ENCODE data around the gene CGNL1. TPM values are rescaled to one million over a fixed set of nuclear protein-coding genes. Genes with fewer than 3 reads are reported as not detected.

CGNL1 gene
- total and polyA plus RNA-seq, 5 donors from 2014 or later: not detected

DNA sequence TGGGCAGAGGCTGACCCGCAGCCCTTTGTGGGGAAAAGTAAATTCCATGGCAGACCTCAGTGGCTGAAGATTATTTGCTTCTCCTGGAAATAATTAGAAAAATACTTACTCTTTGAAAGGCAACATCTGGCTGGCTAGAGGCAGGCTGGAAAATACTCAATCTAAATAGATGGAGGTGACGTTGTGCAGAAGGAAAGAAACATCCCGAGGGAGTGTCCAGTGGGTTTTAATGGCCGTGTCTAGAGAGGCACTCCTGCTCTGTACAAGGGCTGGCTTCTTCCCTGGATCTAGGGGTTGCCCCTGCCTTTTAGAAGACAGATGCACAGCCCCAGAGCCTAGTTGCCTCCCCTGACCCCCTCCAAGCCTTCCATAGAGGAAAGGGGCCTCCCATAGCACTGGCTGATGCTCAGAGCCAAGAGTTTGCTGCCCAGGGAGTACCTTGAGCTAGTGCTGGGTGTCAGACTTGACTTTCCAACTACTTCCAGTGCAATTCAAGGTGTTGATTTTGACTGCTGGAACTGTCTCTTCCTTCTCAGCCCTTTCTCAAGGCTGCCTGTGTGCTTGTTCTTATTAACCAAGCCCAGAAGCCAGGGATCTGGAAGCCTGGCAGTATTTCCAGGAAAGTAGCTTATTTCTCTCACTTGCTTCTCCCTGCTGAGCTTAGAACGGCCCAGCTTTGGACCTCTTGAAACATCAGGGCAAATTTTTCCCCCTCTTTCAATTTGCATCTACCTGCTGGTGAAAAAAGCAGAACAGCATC lies 27.4 kb downstream of the CGNL1 start:
- H3K27ac Mint-ChIP-seq: no peak overlapping the region
- no peaks in the 10 kb centered on the region for H3K36me3 Mint-ChIP-seq
- H3K4me3 Mint-ChIP-seq: no peak overlapping the region
- peaks cover 5% of the 10 kb centered on the region for H3K27me3 ChIP-seq (ENCODE audit: control insufficient read depth, insufficient read depth, low read length)
- no peak overlapping the region for H3K27ac ChIP-seq (ENCODE audit: insufficient read depth, low read length, poor library complexity, severe bottlenecking)
- ATAC-seq (ENCODE audit: low read depth in 2 of 2): no peak
- no peaks in the 10 kb centered on the region for H3K4me1 Mint-ChIP-seq
- H3K9me3 Mint-ChIP-seq: peaks cover 0 to 3% (median 0%) of the 10 kb centered on the region in 7 donors
- no peaks in the 10 kb centered on the region for H3K4me1 ChIP-seq (ENCODE audit: control insufficient read depth, insufficient read depth, low read length, poor library complexity, severe bottlenecking)
- no peaks in the 10 kb centered on the region for H3K9me3 ChIP-seq (ENCODE audit: control insufficient read depth in 2 of 2, low read length in 2 of 2)
- DNase-seq: no peak
- H3K27me3 Mint-ChIP-seq: peaks cover 31% of the 10 kb centered on the region
- no peak overlapping the region for H3K4me3 ChIP-seq (ENCODE audit: low read depth, low read length)
- H3K36me3 ChIP-seq (ENCODE audit: control insufficient read depth, insufficient read depth, low read length): no peaks in the 10 kb centered on the region

DNA sequence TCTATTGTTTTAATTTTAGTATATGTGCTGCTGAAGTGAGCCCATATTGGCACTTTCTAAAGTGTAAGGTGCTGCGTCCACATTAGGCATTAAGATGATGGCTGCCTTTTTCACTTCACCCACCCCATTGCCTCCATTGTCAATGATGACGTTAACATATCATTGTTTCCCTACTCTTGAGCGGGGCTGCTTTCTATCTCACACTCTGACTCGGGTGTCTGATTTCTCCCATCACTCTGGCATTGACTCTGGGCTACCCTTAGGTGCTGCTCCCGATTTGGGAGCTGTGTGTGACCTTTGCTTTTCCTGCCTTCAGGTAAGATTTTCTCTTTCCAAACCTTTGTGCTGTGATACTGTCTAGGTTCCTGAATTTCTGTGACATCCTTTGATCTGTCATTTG lies 28.8 kb downstream of the CGNL1 start:
- DNase-seq: no peak
- peaks cover 23% of the 10 kb centered on the region for H3K27me3 Mint-ChIP-seq
- Histone ChIP-seq H3K4me3 (ENCODE audit: low read depth, low read length) (no peak overlapping the region), H3K9me3 (ENCODE audit: control insufficient read depth in 2 of 2, low read length in 2 of 2) (no peaks in the 10 kb centered on the region), H3K36me3 (ENCODE audit: control insufficient read depth, insufficient read depth, low read length) (no peaks in the 10 kb centered on the region), H3K27me3 (ENCODE audit: control insufficient read depth, insufficient read depth, low read length) (peaks cover 5% of the 10 kb centered on the region), H3K4me1 (ENCODE audit: control insufficient read depth, insufficient read depth, low read length, poor library complexity, severe bottlenecking) (no peaks in the 10 kb centered on the region), H3K27ac (ENCODE audit: insufficient read depth, low read length, poor library complexity, severe bottlenecking) (no peak overlapping the region)
- H3K36me3 Mint-ChIP-seq: no peaks in the 10 kb centered on the region
- no peaks in the 10 kb centered on the region for H3K4me1 Mint-ChIP-seq
- no peak overlapping the region for H3K4me3 Mint-ChIP-seq
- no peak for ATAC-seq (ENCODE audit: low read depth in 2 of 2)
- H3K27ac Mint-ChIP-seq: no peak overlapping the region
- H3K9me3 Mint-ChIP-seq: peaks cover 0 to 3% (median 0%) of the 10 kb centered on the region in 7 donors

DNA sequence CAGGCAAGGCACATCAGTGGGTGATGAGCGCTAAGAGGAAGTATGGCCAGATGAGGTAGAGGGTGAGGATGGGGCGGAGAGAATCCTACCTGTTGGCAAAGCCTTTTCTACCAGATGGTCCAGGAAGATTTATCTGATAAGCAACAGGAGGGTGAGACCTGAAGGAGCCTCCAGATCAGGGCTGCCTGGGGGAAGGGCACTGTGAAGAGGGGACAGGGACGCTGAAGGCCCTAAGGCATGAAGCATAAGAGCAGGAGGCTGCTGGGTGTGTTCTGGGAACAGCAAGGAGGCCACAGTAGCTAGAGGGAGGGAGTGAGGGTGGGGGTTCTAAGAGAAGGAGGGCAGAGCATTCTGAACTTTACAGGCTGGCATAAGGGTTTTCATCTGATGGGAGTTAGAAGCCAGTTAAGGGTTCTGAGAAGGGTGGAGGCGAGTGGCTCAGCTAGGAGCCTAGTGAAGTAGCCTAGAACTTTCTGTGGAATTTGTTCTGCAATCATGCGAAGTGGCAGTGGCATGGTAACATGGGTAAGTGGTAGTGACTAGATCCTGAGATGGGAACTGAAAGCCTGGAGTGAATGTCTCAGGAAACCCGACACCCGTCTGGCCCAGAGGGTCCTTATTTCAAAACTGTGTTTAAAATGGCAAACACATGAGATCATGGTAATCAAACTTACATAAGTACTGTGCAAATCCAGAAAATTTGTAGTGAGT lies 29.9 kb downstream of the CGNL1 start:
- Histone ChIP-seq H3K36me3 (ENCODE audit: control insufficient read depth, insufficient read depth, low read length) (no peaks in the 10 kb centered on the region), H3K27ac (ENCODE audit: insufficient read depth, low read length, poor library complexity, severe bottlenecking) (no peak overlapping the region), H3K9me3 (ENCODE audit: control insufficient read depth in 2 of 2, low read length in 2 of 2) (no peaks in the 10 kb centered on the region), H3K4me3 (ENCODE audit: low read depth, low read length) (no peak overlapping the region), H3K27me3 (ENCODE audit: control insufficient read depth, insufficient read depth, low read length) (peaks cover 5% of the 10 kb centered on the region), H3K4me1 (ENCODE audit: control insufficient read depth, insufficient read depth, low read length, poor library complexity, severe bottlenecking) (no peaks in the 10 kb centered on the region)
- ATAC-seq (ENCODE audit: low read depth in 2 of 2) (no peak), DNase-seq (no peak)
- H3K9me3 Mint-ChIP-seq: peaks cover 0 to 3% (median 0%) of the 10 kb centered on the region in 7 donors
- peak overlapping the region in 1 of 3 donors; percentile 52 for H3K27ac Mint-ChIP-seq
- no peaks in the 10 kb centered on the region for H3K36me3 Mint-ChIP-seq
- H3K27me3 Mint-ChIP-seq: peaks cover 25% of the 10 kb centered on the region
- H3K4me3 Mint-ChIP-seq: no peak overlapping the region
- no peaks in the 10 kb centered on the region for H3K4me1 Mint-ChIP-seq

DNA sequence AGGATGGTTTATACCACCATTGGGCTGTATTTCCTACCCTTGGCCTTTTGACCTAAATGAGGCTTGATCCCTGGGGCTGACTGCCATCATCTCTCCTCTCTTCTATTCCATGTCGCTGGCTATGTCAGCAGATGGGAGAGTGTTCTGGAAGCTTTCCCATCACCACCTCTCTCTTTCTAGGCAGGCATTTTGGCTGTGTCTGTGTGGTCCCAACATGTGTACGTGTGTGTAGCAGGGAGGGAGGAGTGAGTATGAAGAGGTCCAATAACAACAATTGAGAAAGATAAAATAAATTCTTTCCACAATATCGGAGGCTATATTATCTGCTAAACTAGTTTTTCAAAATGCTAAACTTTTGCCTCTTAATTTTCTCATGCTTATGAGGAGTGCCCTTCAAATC lies 34.1 kb downstream of the CGNL1 start:
- Histone ChIP-seq H3K9me3 (ENCODE audit: control insufficient read depth in 2 of 2, low read length in 2 of 2) (no peaks in the 10 kb centered on the region), H3K36me3 (ENCODE audit: control insufficient read depth, insufficient read depth, low read length) (no peaks in the 10 kb centered on the region), H3K27ac (ENCODE audit: insufficient read depth, low read length, poor library complexity, severe bottlenecking) (no peak overlapping the region), H3K27me3 (ENCODE audit: control insufficient read depth, insufficient read depth, low read length) (peaks cover 3% of the 10 kb centered on the region), H3K4me3 (ENCODE audit: low read depth, low read length) (no peak overlapping the region), H3K4me1 (ENCODE audit: control insufficient read depth, insufficient read depth, low read length, poor library complexity, severe bottlenecking) (no peaks in the 10 kb centered on the region)
- DNase-seq: no peak
- Mint-ChIP-seq H3K9me3 (peaks cover 0 to 1% (median 0%) of the 10 kb centered on the region in 7 donors), H3K4me3 (no peak overlapping the region), H3K4me1 (no peaks in the 10 kb centered on the region), H3K36me3 (no peaks in the 10 kb centered on the region), H3K27me3 (peaks cover 27% of the 10 kb centered on the region), H3K27ac (peak overlapping the region in 1 of 3 donors; percentile 48)
- ATAC-seq (ENCODE audit: low read depth in 2 of 2): no peak

DNA sequence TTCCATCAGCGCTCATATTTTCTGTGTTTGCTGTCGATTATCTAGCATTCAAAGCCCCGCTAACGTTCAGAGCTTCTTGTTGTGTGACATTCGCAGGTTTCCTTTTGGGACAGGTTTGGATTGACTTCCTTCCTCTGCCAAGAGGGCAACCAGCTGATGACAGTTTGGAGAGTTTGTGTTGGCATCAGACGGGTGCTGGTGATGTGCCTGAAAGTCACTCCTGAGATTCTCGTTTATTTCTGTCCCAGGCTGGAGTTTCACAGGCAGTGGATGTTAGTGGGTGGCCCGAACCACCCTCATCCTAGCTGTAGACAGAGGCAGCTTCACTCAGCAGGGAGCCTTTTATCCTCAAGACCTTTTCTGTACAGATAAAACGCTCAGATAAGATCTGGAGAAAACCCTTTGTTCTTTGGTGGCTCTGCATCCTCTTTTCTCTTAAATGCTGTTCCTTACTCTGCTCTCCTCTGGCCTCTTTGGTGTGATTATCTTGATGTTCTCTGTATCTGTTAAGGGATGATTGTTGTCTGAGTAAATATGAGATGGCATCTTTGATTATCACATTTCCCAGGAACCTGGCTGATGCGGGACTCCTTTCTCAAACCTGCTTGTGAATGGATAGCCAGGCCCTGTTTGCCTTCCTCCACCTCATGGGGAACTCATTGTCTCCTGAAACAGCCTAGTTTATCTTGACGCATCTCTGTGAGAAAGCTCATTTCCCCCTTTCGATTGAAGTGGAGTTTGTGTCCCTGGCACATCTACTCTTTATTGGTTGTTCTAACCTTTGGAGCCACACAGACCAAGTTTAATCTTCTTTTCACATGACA lies 35.9 kb downstream of the CGNL1 start:
- H3K9me3 ChIP-seq (ENCODE audit: control insufficient read depth in 2 of 2, low read length in 2 of 2): no peaks in the 10 kb centered on the region
- no peak overlapping the region for H3K4me3 Mint-ChIP-seq
- H3K4me1 ChIP-seq (ENCODE audit: control insufficient read depth, insufficient read depth, low read length, poor library complexity, severe bottlenecking): no peaks in the 10 kb centered on the region
- peaks cover 0 to 2% (median 0%) of the 10 kb centered on the region in 7 donors for H3K9me3 Mint-ChIP-seq
- no peak overlapping the region for H3K27ac Mint-ChIP-seq
- peaks cover 3% of the 10 kb centered on the region for H3K27me3 ChIP-seq (ENCODE audit: control insufficient read depth, insufficient read depth, low read length)
- no peak overlapping the region for H3K27ac ChIP-seq (ENCODE audit: insufficient read depth, low read length, poor library complexity, severe bottlenecking)
- no peaks in the 10 kb centered on the region for H3K36me3 ChIP-seq (ENCODE audit: control insufficient read depth, insufficient read depth, low read length)
- H3K4me1 Mint-ChIP-seq: no peaks in the 10 kb centered on the region
- ATAC-seq (ENCODE audit: low read depth in 2 of 2) (no peak), DNase-seq (no peak)
- peaks cover 20% of the 10 kb centered on the region for H3K27me3 Mint-ChIP-seq
- no peak overlapping the region for H3K4me3 ChIP-seq (ENCODE audit: low read depth, low read length)
- H3K36me3 Mint-ChIP-seq: no peaks in the 10 kb centered on the region

DNA sequence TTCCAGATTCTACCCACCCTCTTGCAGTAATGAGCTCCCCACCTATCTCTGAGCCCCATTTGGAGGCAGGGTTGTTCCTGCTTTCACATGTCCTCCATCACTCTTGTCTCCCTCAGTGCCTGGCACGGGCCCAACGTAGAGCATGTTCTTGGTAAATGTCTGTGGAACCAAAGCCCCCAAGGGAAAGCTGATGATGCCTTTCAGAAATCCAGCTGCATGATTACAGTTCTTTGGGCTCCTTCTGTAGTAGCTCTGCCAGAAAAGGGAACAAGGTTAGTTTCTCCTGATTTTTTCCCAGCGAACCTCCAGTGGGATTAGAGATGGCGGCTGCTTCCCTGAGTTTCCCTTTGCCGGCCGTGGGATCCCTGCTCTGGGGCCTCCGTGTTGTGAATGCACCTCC lies 39.3 kb downstream of the CGNL1 start:
- DNase-seq: no peak
- H3K4me1 ChIP-seq (ENCODE audit: control insufficient read depth, insufficient read depth, low read length, poor library complexity, severe bottlenecking): no peaks in the 10 kb centered on the region
- no peak overlapping the region for H3K4me3 ChIP-seq (ENCODE audit: low read depth, low read length)
- H3K4me3 Mint-ChIP-seq: no peak overlapping the region
- ATAC-seq (ENCODE audit: low read depth in 2 of 2): no peak
- H3K36me3 ChIP-seq (ENCODE audit: control insufficient read depth, insufficient read depth, low read length): no peaks in the 10 kb centered on the region
- H3K27me3 Mint-ChIP-seq: peaks cover 25% of the 10 kb centered on the region
- peaks cover 0 to 3% (median 0%) of the 10 kb centered on the region in 7 donors for H3K9me3 Mint-ChIP-seq
- H3K9me3 ChIP-seq (ENCODE audit: control insufficient read depth in 2 of 2, low read length in 2 of 2): no peaks in the 10 kb centered on the region
- no peaks in the 10 kb centered on the region for H3K36me3 Mint-ChIP-seq
- no peaks in the 10 kb centered on the region for H3K4me1 Mint-ChIP-seq
- H3K27me3 ChIP-seq (ENCODE audit: control insufficient read depth, insufficient read depth, low read length): peaks cover 3% of the 10 kb centered on the region
- H3K27ac Mint-ChIP-seq: no peak overlapping the region
- H3K27ac ChIP-seq (ENCODE audit: insufficient read depth, low read length, poor library complexity, severe bottlenecking): no peak overlapping the region

DNA sequence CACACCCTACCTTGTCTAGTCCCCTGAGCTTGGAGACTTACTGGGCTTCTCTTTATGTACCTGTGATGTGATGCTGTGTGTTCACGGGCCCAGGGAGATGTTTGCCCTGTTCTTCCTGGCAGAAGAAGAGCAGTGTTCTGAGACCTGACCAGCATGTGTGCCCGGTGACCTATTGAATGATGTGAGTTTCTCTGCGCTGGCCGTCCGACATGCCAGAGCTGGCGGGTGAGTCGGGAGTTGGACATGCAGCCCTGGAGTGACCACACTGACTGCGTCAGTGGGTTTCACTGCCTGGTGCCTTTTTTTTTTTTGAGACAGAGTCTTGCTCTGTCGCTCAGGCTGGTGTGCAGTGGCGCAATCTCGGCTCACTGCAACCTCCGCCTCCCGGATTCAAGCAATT lies 42.3 kb downstream of the CGNL1 start:
- ATAC-seq (ENCODE audit: low read depth in 2 of 2) (no peak), DNase-seq (no peak)
- Mint-ChIP-seq H3K36me3 (no peaks in the 10 kb centered on the region), H3K27me3 (peaks cover 18% of the 10 kb centered on the region), H3K9me3 (peaks cover 0 to 3% (median 0%) of the 10 kb centered on the region in 7 donors), H3K27ac (no peak overlapping the region), H3K4me1 (no peaks in the 10 kb centered on the region), H3K4me3 (no peak overlapping the region)
- Histone ChIP-seq H3K27me3 (ENCODE audit: control insufficient read depth, insufficient read depth, low read length) (peaks cover 3% of the 10 kb centered on the region), H3K27ac (ENCODE audit: insufficient read depth, low read length, poor library complexity, severe bottlenecking) (no peak overlapping the region), H3K36me3 (ENCODE audit: control insufficient read depth, insufficient read depth, low read length) (no peaks in the 10 kb centered on the region), H3K4me1 (ENCODE audit: control insufficient read depth, insufficient read depth, low read length, poor library complexity, severe bottlenecking) (no peaks in the 10 kb centered on the region), H3K4me3 (ENCODE audit: low read depth, low read length) (no peak overlapping the region), H3K9me3 (ENCODE audit: control insufficient read depth in 2 of 2, low read length in 2 of 2) (no peaks in the 10 kb centered on the region)
